Peyer's patch (tissue), 4 donors: ENCODE results near the gene COL16A1. TPM values are rescaled to one million over a fixed set of nuclear protein-coding genes. Genes with fewer than 3 reads are reported as not detected.

Experiments
- DNase-seq, 3 donors: peaks; one replicate each; pipeline ENCODE4 v3.0.0-alpha.2; 2017 to 2019
- H3K27ac ChIP-seq, 4 donors: fragments of 200-600 bp; sonication (generic); one replicate each; pipeline ENCODE4 v1.5.1; 2016 to 2019
- H3K27me3 ChIP-seq, 2 donors: fragments of 200-600 bp; sonication (generic); one replicate each; pipeline ENCODE4 v1.5.1; 2019
- H3K36me3 ChIP-seq, 3 donors: fragments of 200-600 bp; sonication (generic); one replicate each; pipeline ENCODE4 v1.5.1; 2016 to 2019
- H3K4me1 ChIP-seq, 4 donors: fragments of 200-600 bp; sonication (generic); one replicate each; pipeline ENCODE4 v1.5.1; 2016 to 2019
- H3K4me3 ChIP-seq, 4 donors: fragments of 200-600 bp; sonication (generic); 1 replicate in 3 of 4; 2 replicates in 1 of 4; pipeline ENCODE4 v1.5.1; 2016 to 2019; ENCODE audit warnings: mild to moderate bottlenecking in 1 of 4
- H3K9me3 ChIP-seq, 4 donors: fragments of 200-600 bp; sonication (generic); one replicate each; pipeline ENCODE4 v1.5.1; 2016 to 2019; ENCODE audit warnings: mild to moderate bottlenecking in 1 of 4
- CTCF ChIP-seq, 6 experiments: fragments of 450-650 bp in 4 of 6; fragments of 200-600 bp in 2 of 6; sonication (generic) in 1 of 6; IDR thresholded peaks; one replicate each; pipeline ENCODE4 v1.5.1; 2017 to 2019; ENCODE audit warnings: antibody characterized with exemption in 6 of 6, mild to moderate bottlenecking in 3 of 6, moderate library complexity in 1 of 6
- POLR2A ChIP-seq, 2 donors: fragments of 450-650 bp; IDR thresholded peaks; one replicate each; pipeline ENCODE4 v1.5.1; 2017; ENCODE audit warnings: antibody characterized with exemption in 2 of 2, mild to moderate bottlenecking in 2 of 2, moderate library complexity in 2 of 2
- total RNA-seq, 4 donors: library from RNA; depleted of rRNA; stranded (reverse); fragments of >200 nt; gene quantifications; one replicate each; pipeline ENCODE4 v1.1.0, GENCODE V29; 2016

The COL16A1 gene
- 100 to 1,000 TPM in 1 of 4 donors, 10 to 100 TPM in 3; 18.2 to 201 (median 58.3) TPM for total RNA-seq

GRCh38 chr1:31703431-31704270, at the start of gene COL16A1:
TSS of gene COL16A1 (minus strand) at chr1:31704017. CDS start at chr1:31702193, 1,824 bp downstream.
- peak; percentile 23 to 69 (median 67) for DNase-seq
- Histone ChIP-seq H3K4me1 (peaks cover 0 to 35% (median 18%) of the 10 kb centered on the region in 4 donors), H3K4me3 (peak within 1 kb of the TSS; percentile 22 to 42 (median 36))

GRCh38 chr1:31752952-31753475, 49.2 kb upstream of the COL16A1 start:
- no peak for TF ChIP-seq CTCF (IDR thresholded peaks at IDR 0.05)
- no peak for TF ChIP-seq POLR2A (IDR thresholded peaks at IDR 0.05)
- Histone ChIP-seq H3K9me3 (no peaks in the 10 kb centered on the region), H3K36me3 (no peaks in the 10 kb centered on the region), H3K4me3 (no peak overlapping the region), H3K4me1 (peaks cover 0 to 26% (median 4%) of the 10 kb centered on the region in 4 donors), H3K27ac (peak overlapping the region in 1 of 4 donors; percentile 76), H3K27me3 (no peaks in the 10 kb centered on the region)
- DNase-seq = no peak

More at GRCh38 chr1:31703431-31704270, at the start of gene COL16A1:
- no peaks in the 10 kb centered on the region for H3K9me3 ChIP-seq
- H3K36me3 ChIP-seq = no peaks in the 10 kb centered on the region
- no peak for TF ChIP-seq POLR2A (IDR thresholded peaks at IDR 0.05)
- no peak for TF ChIP-seq CTCF (IDR thresholded peaks at IDR 0.05)
- no peaks in the 10 kb centered on the region for H3K27me3 ChIP-seq
- H3K27ac ChIP-seq = peak within 1 kb of the TSS; percentile 67 to 88 (median 78)

GRCh38 chr1:31752258-31752657, 48.4 kb upstream of the COL16A1 start:
- Histone ChIP-seq H3K27me3 (no peaks in the 10 kb centered on the region), H3K9me3 (no peaks in the 10 kb centered on the region), H3K4me3 (no peak overlapping the region), H3K27ac (no peak overlapping the region), H3K4me1 (peaks cover 0 to 26% (median 4%) of the 10 kb centered on the region in 4 donors), H3K36me3 (no peaks in the 10 kb centered on the region)
- no peak for DNase-seq
- TF ChIP-seq POLR2A (IDR thresholded peaks at IDR 0.05) = no peak
- no peak for TF ChIP-seq CTCF (IDR thresholded peaks at IDR 0.05)

GRCh38 chr1:31751822-31752241, 48.0 kb upstream of the COL16A1 start:
- peaks cover 0 to 26% (median 4%) of the 10 kb centered on the region in 4 donors for H3K4me1 ChIP-seq
- H3K27me3 ChIP-seq = no peaks in the 10 kb centered on the region
- no peak for DNase-seq
- TF ChIP-seq POLR2A (IDR thresholded peaks at IDR 0.05) = no peak
- TF ChIP-seq CTCF (IDR thresholded peaks at IDR 0.05) = no peak
- H3K27ac ChIP-seq = no peak overlapping the region
- no peak overlapping the region for H3K4me3 ChIP-seq
- no peaks in the 10 kb centered on the region for H3K36me3 ChIP-seq
- H3K9me3 ChIP-seq = no peaks in the 10 kb centered on the region

GRCh38 chr1:31750858-31751510, 47.2 kb upstream of the COL16A1 start:
- TF ChIP-seq POLR2A (IDR thresholded peaks at IDR 0.05) (no peak), CTCF (IDR thresholded peaks at IDR 0.05) (no peak)
- no peaks in the 10 kb centered on the region for H3K36me3 ChIP-seq
- H3K27ac ChIP-seq = no peak overlapping the region
- DNase-seq = peak in 1 of 3 donors; percentile 65
- no peaks in the 10 kb centered on the region for H3K27me3 ChIP-seq
- H3K4me3 ChIP-seq = no peak overlapping the region
- H3K9me3 ChIP-seq = no peaks in the 10 kb centered on the region
- H3K4me1 ChIP-seq = peaks cover 0 to 28% (median 4%) of the 10 kb centered on the region in 4 donors
